Heart right ventricle (tissue), 16 donors: ENCODE data around the gene VMO1. TPM values are rescaled to one million over a fixed set of nuclear protein-coding genes. Genes with fewer than 3 reads are reported as not detected.
"Not testable (repeated sequence)": the region's sequence is repeated elsewhere in the genome, so short reads cannot be mapped to it uniquely, and the experiment has no call there.

Experiments used
- ATAC-seq, 8 donors: fragments of 200-7000 bp; cut with Tn5 transposase; one replicate each; pipeline ENCODE4 v1.9.1; 2020; ENCODE audit warnings: mild to moderate bottlenecking in 8 of 8, moderate library complexity in 8 of 8, moderate number of reproducible peaks in 1 of 8
- DNase-seq, 2 donors: peaks; one replicate each; pipeline ENCODE4 v3.0.0-alpha.2; 2020
- H3K27ac ChIP-seq, 10 donors: fragments of 200-600 bp; sonication (generic) in 2 of 10; one replicate each; pipeline versions ENCODE4 v1.5.0 to v1.8.0; 2020 to 2022; ENCODE audit warnings: mild to moderate bottlenecking in 3 of 10
- H3K27me3 ChIP-seq, 7 donors: fragments of 200-600 bp; one replicate each; pipeline ENCODE4 v1.8.0; 2021 to 2022; ENCODE audit warnings: mild to moderate bottlenecking in 2 of 7
- H3K36me3 ChIP-seq, 9 donors: fragments of 200-600 bp; sonication (generic) in 1 of 9; one replicate each; pipeline versions ENCODE4 v1.5.0 to v1.8.0; 2020 to 2022; ENCODE audit warnings: mild to moderate bottlenecking in 2 of 9
- H3K4me1 ChIP-seq, 9 donors: fragments of 200-600 bp; sonication (generic) in 1 of 9; one replicate each; pipeline versions ENCODE4 v1.5.0 to v1.8.0; 2020 to 2022; ENCODE audit warnings: mild to moderate bottlenecking in 4 of 9
- H3K4me3 ChIP-seq, 10 donors: fragments of 200-600 bp; sonication (generic) in 2 of 10; one replicate each; pipeline versions ENCODE4 v1.5.0 to v1.8.0; 2020 to 2022; ENCODE audit warnings: mild to moderate bottlenecking in 7 of 10, moderate library complexity in 2 of 10
- H3K9me3 ChIP-seq, 11 donors: fragments of 200-600 bp in 10 of 11; sonication (generic) in 2 of 11; one replicate each; pipeline versions ENCODE4 v1.5.0 to v1.8.0; 2013 to 2022; ENCODE audit warnings: mild to moderate bottlenecking in 2 of 11, control low read depth in 1 of 11, moderate library complexity in 1 of 11
- CTCF ChIP-seq, 9 donors: fragments of 200-600 bp; sonication (generic) in 2 of 9; IDR thresholded peaks; one replicate each; pipeline versions ENCODE4 v1.5.0 to v1.8.0; 2021 to 2022; ENCODE audit warnings: antibody characterized with exemption in 9 of 9, mild to moderate bottlenecking in 5 of 9, moderate library complexity in 1 of 9
- WGBS, 2 donors: extraction: QIAGEN DNeasy Blood & Tissue Kit; methylation state at CpG; one replicate each; pipeline ENCODE4 v1.1.7; 2013; ENCODE audit warnings: inconsistent platforms in 1 of 2; 5-methylcytosine and 5-hydroxymethylcytosine counted together
- intact Hi-C, 10 donors: fragments of 100-400 bp; cut with DNase I; formaldehyde crosslinking; loops; one replicate each; pipeline versions ENCODE4 v1.11.1 to v1.14.2; 2022
- polyA plus RNA-seq, 2 donors: library from polyadenylated mRNA; stranded (reverse); fragments of 200-250 nt; gene quantifications; one replicate each; pipeline ENCODE4 v1.2.3, GENCODE V29; 2013
- total RNA-seq, 10 donors: library from RNA; stranded (reverse); fragmentation: NEBNext Ultra II Directional in 3 of 10; extraction: Animal tissue kit (Norgen Biotek cat#: 25700) in 3 of 10; gene quantifications; one replicate each; pipeline versions ENCODE4 v1.2.1 to v1.2.4, GENCODE V29; 2021 to 2023
- donor health status: Arrhythmogenic right ventricular cardiomyopathy.
- donor health status: ischemic (EF 13 %, LVEDD 7.1; RV severe dilation, severe dysfunction).
- donor health status: healthy with polysubstance abuse.
- donor health status: DM: no; HTN: yes; CAD: no.
- donor health status: DM: no; HTN: no; CAD: no.
- donor health status: ischemic (EF 25% LVEDD 6.9; RV normal size, moderate dysfunction).
- donor health status: ischemic (EF 25% LVEDD 5.7; RV mildly dilated, moderate dysfunction).
- donor health status: healthy.
- donor health status: DM: yes; HTN: yes; CAD: no.
- donor health status: Ischemic cardiomyopathy.
- donor health status: ischemic (EF 35%, LVEDD 5.7; RV mildly dilated, moderate dysfunction).
- donor health status: nonischemic (EF 11% LVEDD 7.7; RV severe dilation, severe dysfunction).
- donor health status: DM: yes; HTN: yes; CAD: no.
- donor health status: PGD.
- donor health status: ischemic (EF 29% LVEDD 5.4; RV normal size, mild dysfunction).
- donor health status: nonischemic (EF 23%, LVEDD 6.1; RV moderate dilation, normal function).

VMO1 gene
- total and polyA plus RNA-seq, 12 donors: 0.38 to 2.1 (median 0.64) TPM; not detected in 2

- no peaks in the 10 kb centered on the region for H3K9me3 ChIP-seq
- intact Hi-C loops: loop anchor here in 4 of 10 donors (2.0 to 10.0 kb wide), 2 partner anchors 43 to 51 kb away; no protein-coding TSS in a partner anchor
Observed at GRCh38 chr17:4833178-4833940, 47.2 kb upstream of the VMO1 start, which contains the start of gene MINK1. TSS of gene MINK1 (plus strand) at chr17:4833340. CDS start at chr17:4833584, 244 bp downstream.

GRCh38 chr17:4832829-4833177 is 46.6 kb upstream of the VMO1 start:
- peak in 5 of 8 donors; percentile 2 to 26 (median 13) for ATAC-seq
- intact Hi-C loops: loop anchor here in 4 of 10 donors (2.0 to 10.0 kb wide), 2 partner anchors 42 to 52 kb away; no protein-coding TSS in a partner anchor
- 0 to 1% methylated on average over 9 to 10 of the region's 17 CpGs for WGBS, 2 donors
- not testable (repeated sequence) for DNase-seq, H3K36me3 ChIP-seq, H3K9me3 ChIP-seq, H3K27me3 ChIP-seq
- Histone ChIP-seq H3K27ac (peak overlapping the region in 9 of 10 donors; percentile 83 to 97 (median 92)), H3K4me1 (peaks cover 5 to 44% (median 40%) of the 10 kb centered on the region in 9 donors), H3K4me3 (peak overlapping the region; percentile 67 to 99 (median 90))

More at GRCh38 chr17:4833178-4833940, 47.2 kb upstream of the VMO1 start, which contains the start of gene MINK1:
- Histone ChIP-seq H3K27ac (peak within 1 kb of the TSS; percentile 64 to 97 (median 92)), H3K4me1 (peaks cover 10 to 49% (median 46%) of the 10 kb centered on the region in 9 donors), H3K4me3 (peak within 1 kb of the TSS; percentile 67 to 99 (median 90)), H3K36me3 (peaks cover 0 to 7% (median 0%) of the 10 kb centered on the region in 9 donors), H3K27me3 (no peaks in the 10 kb centered on the region)
- ATAC-seq: peak; percentile 96 to 98 (median 97)
- no peak for TF ChIP-seq CTCF (IDR thresholded peaks at IDR 0.05)
- WGBS, 2 donors: 0 to 1% methylated on average over 63 to 91 of the region's 91 CpGs
- DNase-seq: peak; percentile 85 to 93

DNA sequence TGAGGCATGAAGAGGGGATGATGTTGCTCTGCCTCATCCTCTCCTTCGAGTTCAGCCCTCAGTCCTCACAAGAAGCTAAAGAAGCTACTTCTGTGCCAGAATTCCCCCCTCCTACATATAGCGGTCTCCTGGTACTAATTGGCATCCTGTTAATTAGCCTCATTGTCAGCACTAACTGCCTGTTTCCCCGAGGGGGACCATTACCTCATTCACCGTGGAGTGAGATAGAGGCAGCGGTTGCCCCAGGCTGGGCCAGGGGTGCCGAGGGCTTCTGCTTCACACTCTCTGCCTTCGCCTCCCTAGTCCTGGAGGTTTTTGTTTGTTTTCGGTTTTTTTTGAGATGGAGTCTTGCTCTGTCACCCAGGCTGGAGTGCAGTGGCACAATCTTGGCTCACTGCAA is 41.2 kb upstream of the VMO1 start:
- DNase-seq (no peak), ATAC-seq (no peak)
- no peak for TF ChIP-seq CTCF (IDR thresholded peaks at IDR 0.05)
- Histone ChIP-seq H3K9me3 (no peaks in the 10 kb centered on the region), H3K27me3 (no peaks in the 10 kb centered on the region), H3K4me3 (no peak overlapping the region), H3K36me3 (peaks cover 0 to 16% (median 0%) of the 10 kb centered on the region in 9 donors), H3K27ac (no peak overlapping the region), H3K4me1 (no peaks in the 10 kb centered on the region)
- WGBS, 2 donors: 66 to 71% methylated on average over 8 of the region's 8 CpGs
- intact Hi-C loops: no loop called here

GRCh38 chr17:4823373-4824089 is 37.4 kb upstream of the VMO1 start:
- Histone ChIP-seq H3K27me3 (no peaks in the 10 kb centered on the region), H3K4me1 (no peaks in the 10 kb centered on the region), H3K9me3 (no peaks in the 10 kb centered on the region), H3K36me3 (peaks cover 0 to 52% (median 9%) of the 10 kb centered on the region in 9 donors), H3K4me3 (no peak overlapping the region), H3K27ac (no peak overlapping the region)
- peak in 2 of 8 donors; percentile 15 to 27 for ATAC-seq
- 78 to 79% methylated on average over 12 of the region's 12 CpGs for WGBS, 2 donors
- intact Hi-C loops: no loop called here
- no peak for DNase-seq
- no peak for TF ChIP-seq CTCF (IDR thresholded peaks at IDR 0.05)
